K562 (cell line): ENCODE data around the gene NR1H3. TPM values are rescaled to one million over a fixed set of nuclear protein-coding genes. Genes with fewer than 3 reads are reported as not detected.

Experiments used
- CGGBP1 ChIP-seq: fragments of 250-450 bp; sonication (Bioruptor Pico); IDR thresholded peaks from 2 replicates; pipeline ENCODE4 v1.9.0; 2021; ENCODE audit warnings: mild to moderate bottlenecking
- COPS2 ChIP-seq: fragments of 450-650 bp; conservative IDR thresholded peaks from 2 replicates; pipeline ENCODE4 v1.6.1; 2016; ENCODE audit warnings: mild to moderate bottlenecking, moderate library complexity
- CREB5 ChIP-seq: fragments of 250-450 bp; sonication (Bioruptor Pico); IDR thresholded peaks from 2 replicates; pipeline ENCODE4 v1.5.0; 2020; ENCODE audit warnings: mild to moderate bottlenecking
- ELF2 ChIP-seq: fragments of 250-450 bp; sonication (Bioruptor Pico); IDR thresholded peaks from 2 replicates; pipeline ENCODE4 v1.5.0; 2021; ENCODE audit warnings: mild to moderate bottlenecking
- HLTF ChIP-seq: fragments of 450-650 bp; IDR thresholded peaks from 2 replicates; pipeline ENCODE4 v1.6.1; 2016
- MCM2 ChIP-seq: fragments of 450-650 bp; IDR thresholded peaks from 2 replicates; pipeline ENCODE4 v1.6.1; 2017; ENCODE audit warnings: low read depth, mild to moderate bottlenecking
- MTA2 ChIP-seq: fragments of 450-650 bp; IDR thresholded peaks from 2 replicates; pipeline ENCODE4 v1.6.1; 2016; ENCODE audit warnings: low read depth
- MTA3 ChIP-seq: fragments of 450-650 bp; formaldehyde crosslinking; IDR thresholded peaks from 2 replicates; pipeline ENCODE4 v1.6.1; 2017; ENCODE audit warnings: mild to moderate bottlenecking, borderline replicate concordance
- POLR3A ChIP-seq: IDR thresholded peaks from 2 replicates; pipeline ENCODE4 v1.6.1; 2011; ENCODE audit warnings: borderline replicate concordance, mild to moderate bottlenecking, moderate library complexity; ENCODE audit not compliant: insufficient read length, insufficient read depth; ENCODE audit errors: extremely low read depth
- SAFB ChIP-seq: fragments of 200-400 bp; formaldehyde crosslinking; IDR thresholded peaks from 2 replicates; pipeline ENCODE4 v1.6.1; 2017; ENCODE audit warnings: low read depth, low read length, borderline replicate concordance
- SMARCC2 ChIP-seq: fragments of 450-650 bp; IDR thresholded peaks from 2 replicates; pipeline ENCODE4 v1.6.1; 2017; ENCODE audit warnings: antibody characterized with exemption, moderate library complexity, mild to moderate bottlenecking, low read depth
- SMARCE1 ChIP-seq: fragments of 450-650 bp; IDR thresholded peaks from 2 replicates; pipeline ENCODE4 v1.7.1; 2016; ENCODE audit warnings: mild to moderate bottlenecking
- TCFL5 ChIP-seq: fragments of 250-450 bp; sonication (Bioruptor Pico); conservative IDR thresholded peaks from 2 replicates; pipeline ENCODE4 v1.6.1; 2021; ENCODE audit warnings: mild to moderate bottlenecking, moderate library complexity, matching md5 sums
- TFAM ChIP-seq: fragments of 250-450 bp; sonication (Bioruptor Pico); conservative IDR thresholded peaks from 2 replicates; pipeline ENCODE4 v1.5.0; 2021; ENCODE audit warnings: mild to moderate bottlenecking, moderate library complexity
- polyA plus RNA-seq, 8 experiments: library from polyadenylated mRNA; depleted of rRNA in 4 of 8; stranded (reverse) in 5 of 8; unstranded in 3 of 8; fragments of >200 nt; fragmentation: Nextera tagmentation in 2 of 8; fragmentation: Illumina TruSeq in 1 of 8; extraction: Ambion mirVana in 2 of 8; extraction: Trizol in 1 of 8; gene quantifications; 2 replicates each; pipeline versions ENCODE4 v1.2.1 to v1.2.3, GENCODE V29; 2011 to 2014; ENCODE audit warnings: inconsistent platforms in 1 of 8, missing spikeins in 1 of 8
- total RNA-seq, 7 experiments: library from RNA; depleted of rRNA in 6 of 7; stranded (reverse); fragments of >200 nt in 6 of 7; fragmentation: Illumina TruSeq in 2 of 7; extraction: Trizol in 2 of 7; gene quantifications; 2 replicates each; pipeline versions ENCODE4 v1.2.1 to v1.2.3, GENCODE V29; 2011 to 2021; ENCODE audit warnings: low replicate concordance in 1 of 7
- TF ChIP-seq, protein P1 (sequence below): fragments of 250-450 bp; sonication (Bioruptor Pico); IDR thresholded peaks from 2 replicates; pipeline ENCODE4 v1.4.0; 2020
- TF ChIP-seq, protein P2 (sequence below): sonication (generic); formaldehyde crosslinking; IDR thresholded peaks from 2 replicates; pipeline ENCODE4 v1.8.1; 2023; ENCODE audit warnings: missing genetic modification reagents, mild to moderate bottlenecking, borderline replicate concordance

NR1H3 gene
- total and polyA plus RNA-seq, 9 of the 15 experiments (the other 6 are each of a cell fraction or from before 2014, with no cell fraction given): 8.2 to 26.0 (median 11.9) TPM

- TF ChIP-seq, protein P1, sequence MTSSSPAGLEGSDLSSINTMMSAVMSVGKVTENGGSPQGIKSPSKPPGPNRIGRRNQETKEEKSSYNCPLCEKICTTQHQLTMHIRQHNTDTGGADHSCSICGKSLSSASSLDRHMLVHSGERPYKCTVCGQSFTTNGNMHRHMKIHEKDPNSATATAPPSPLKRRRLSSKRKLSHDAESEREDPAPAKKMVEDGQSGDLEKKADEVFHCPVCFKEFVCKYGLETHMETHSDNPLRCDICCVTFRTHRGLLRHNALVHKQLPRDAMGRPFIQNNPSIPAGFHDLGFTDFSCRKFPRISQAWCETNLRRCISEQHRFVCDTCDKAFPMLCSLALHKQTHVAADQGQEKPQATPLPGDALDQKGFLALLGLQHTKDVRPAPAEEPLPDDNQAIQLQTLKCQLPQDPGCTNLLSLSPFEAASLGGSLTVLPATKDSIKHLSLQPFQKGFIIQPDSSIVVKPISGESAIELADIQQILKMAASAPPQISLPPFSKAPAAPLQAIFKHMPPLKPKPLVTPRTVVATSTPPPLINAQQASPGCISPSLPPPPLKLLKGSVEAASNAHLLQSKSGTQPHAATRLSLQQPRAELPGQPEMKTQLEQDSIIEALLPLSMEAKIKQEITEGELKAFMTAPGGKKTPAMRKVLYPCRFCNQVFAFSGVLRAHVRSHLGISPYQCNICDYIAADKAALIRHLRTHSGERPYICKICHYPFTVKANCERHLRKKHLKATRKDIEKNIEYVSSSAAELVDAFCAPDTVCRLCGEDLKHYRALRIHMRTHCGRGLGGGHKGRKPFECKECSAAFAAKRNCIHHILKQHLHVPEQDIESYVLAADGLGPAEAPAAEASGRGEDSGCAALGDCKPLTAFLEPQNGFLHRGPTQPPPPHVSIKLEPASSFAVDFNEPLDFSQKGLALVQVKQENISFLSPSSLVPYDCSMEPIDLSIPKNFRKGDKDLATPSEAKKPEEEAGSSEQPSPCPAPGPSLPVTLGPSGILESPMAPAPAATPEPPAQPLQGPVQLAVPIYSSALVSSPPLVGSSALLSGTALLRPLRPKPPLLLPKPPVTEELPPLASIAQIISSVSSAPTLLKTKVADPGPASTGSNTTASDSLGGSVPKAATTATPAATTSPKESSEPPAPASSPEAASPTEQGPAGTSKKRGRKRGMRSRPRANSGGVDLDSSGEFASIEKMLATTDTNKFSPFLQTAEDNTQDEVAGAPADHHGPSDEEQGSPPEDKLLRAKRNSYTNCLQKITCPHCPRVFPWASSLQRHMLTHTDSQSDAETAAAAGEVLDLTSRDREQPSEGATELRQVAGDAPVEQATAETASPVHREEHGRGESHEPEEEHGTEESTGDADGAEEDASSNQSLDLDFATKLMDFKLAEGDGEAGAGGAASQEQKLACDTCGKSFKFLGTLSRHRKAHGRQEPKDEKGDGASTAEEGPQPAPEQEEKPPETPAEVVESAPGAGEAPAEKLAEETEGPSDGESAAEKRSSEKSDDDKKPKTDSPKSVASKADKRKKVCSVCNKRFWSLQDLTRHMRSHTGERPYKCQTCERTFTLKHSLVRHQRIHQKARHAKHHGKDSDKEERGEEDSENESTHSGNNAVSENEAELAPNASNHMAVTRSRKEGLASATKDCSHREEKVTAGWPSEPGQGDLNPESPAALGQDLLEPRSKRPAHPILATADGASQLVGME (CRISPR knock-in tag): no peak
- TF ChIP-seq CGGBP1 (CRISPR knock-in tag) (no peak), SMARCE1 (no peak), CREB5 (CRISPR knock-in tag) (no peak), COPS2 (no peak), POLR3A (no peak), MTA2 (no peak), ELF2 (CRISPR knock-in tag) (no peak), MCM2 (no peak), TCFL5 (no peak), SMARCC2 (no peak), SAFB (no peak), HLTF (no peak), TFAM (CRISPR knock-in tag) (no peak), MTA3 (no peak)
- TF ChIP-seq, protein P2, sequence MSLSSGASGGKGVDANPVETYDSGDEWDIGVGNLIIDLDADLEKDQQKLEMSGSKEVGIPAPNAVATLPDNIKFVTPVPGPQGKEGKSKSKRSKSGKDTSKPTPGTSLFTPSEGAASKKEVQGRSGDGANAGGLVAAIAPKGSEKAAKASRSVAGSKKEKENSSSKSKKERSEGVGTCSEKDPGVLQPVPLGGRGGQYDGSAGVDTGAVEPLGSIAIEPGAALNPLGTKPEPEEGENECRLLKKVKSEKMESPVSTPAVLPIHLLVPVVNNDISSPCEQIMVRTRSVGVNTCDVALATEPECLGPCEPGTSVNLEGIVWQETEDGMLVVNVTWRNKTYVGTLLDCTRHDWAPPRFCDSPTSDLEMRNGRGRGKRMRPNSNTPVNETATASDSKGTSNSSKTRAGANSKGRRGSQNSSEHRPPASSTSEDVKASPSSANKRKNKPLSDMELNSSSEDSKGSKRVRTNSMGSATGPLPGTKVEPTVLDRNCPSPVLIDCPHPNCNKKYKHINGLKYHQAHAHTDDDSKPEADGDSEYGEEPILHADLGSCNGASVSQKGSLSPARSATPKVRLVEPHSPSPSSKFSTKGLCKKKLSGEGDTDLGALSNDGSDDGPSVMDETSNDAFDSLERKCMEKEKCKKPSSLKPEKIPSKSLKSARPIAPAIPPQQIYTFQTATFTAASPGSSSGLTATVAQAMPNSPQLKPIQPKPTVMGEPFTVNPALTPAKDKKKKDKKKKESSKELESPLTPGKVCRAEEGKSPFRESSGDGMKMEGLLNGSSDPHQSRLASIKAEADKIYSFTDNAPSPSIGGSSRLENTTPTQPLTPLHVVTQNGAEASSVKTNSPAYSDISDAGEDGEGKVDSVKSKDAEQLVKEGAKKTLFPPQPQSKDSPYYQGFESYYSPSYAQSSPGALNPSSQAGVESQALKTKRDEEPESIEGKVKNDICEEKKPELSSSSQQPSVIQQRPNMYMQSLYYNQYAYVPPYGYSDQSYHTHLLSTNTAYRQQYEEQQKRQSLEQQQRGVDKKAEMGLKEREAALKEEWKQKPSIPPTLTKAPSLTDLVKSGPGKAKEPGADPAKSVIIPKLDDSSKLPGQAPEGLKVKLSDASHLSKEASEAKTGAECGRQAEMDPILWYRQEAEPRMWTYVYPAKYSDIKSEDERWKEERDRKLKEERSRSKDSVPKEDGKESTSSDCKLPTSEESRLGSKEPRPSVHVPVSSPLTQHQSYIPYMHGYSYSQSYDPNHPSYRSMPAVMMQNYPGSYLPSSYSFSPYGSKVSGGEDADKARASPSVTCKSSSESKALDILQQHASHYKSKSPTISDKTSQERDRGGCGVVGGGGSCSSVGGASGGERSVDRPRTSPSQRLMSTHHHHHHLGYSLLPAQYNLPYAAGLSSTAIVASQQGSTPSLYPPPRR: no peak
Measured at GRCh38 chr11:47257517-47258316, at the start of gene NR1H3 (continued).
